Measurements from ENCODE around the gene TSR3. TPM values are rescaled to one million over a fixed set of nuclear protein-coding genes. Genes with fewer than 3 reads are reported as not detected.

Gene TSR3
- total RNA-seq, 2 donors from 2014 or later: 70.5 to 98.8 TPM

DNA sequence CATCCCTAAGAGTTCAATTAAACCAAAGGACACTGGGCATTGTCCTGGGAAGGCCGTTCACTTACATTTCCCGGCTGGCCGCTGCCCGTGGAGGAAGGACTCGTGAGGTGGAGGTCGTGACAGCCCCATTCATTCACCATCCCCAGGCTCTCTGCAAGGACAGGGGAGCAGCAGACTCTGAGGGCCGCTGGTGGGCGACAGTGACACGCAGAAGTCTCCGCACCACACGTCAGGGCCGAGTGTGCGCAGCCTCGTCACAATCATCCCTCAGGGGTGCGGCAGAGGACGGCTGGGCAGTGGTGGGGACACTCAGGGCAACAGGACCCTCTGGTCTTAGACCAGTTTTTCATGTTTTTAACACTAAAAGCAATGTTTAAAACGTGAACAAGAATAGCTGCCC, 41.1 kb upstream of the TSR3 start:
- TF ChIP-seq POLR2A (IDR thresholded peaks at IDR 0.05) (no peak), CTCF (IDR thresholded peaks at IDR 0.05) (no peak)
- no peaks in the 10 kb centered on the region for H3K27me3 ChIP-seq
- H3K36me3 ChIP-seq (replicated peaks in 1 of 2; ENCODE audit: insufficient read depth in 1 of 2, low read depth in 2 of 2): peaks cover 0 to 2% of the 10 kb centered on the region in 2 donors
- DNase-seq (no peak), ATAC-seq (no peak)
- intact Hi-C loops (cut with DNase I): no loop called here
- no peak overlapping the region for H3K4me3 ChIP-seq
- no peaks in the 10 kb centered on the region for H3K9me3 ChIP-seq
- H3K27ac ChIP-seq: no peak overlapping the region
- 84 to 95% methylated on average over 8 to 17 of the region's 17 CpGs for whole genome bisulfite sequencing, 2 donors
- H3K4me1 ChIP-seq: no peaks in the 10 kb centered on the region

- 86 to 90% methylated on average over 21 to 28 of the region's 28 CpGs for WGBS, 2 donors
- Histone ChIP-seq H3K36me3 (replicated peaks in 1 of 2; ENCODE audit: insufficient read depth in 1 of 2, low read depth in 2 of 2) (no peaks in the 10 kb centered on the region), H3K4me1 (no peaks in the 10 kb centered on the region), H3K27ac (no peak overlapping the region), H3K27me3 (no peaks in the 10 kb centered on the region), H3K4me3 (no peak overlapping the region), H3K9me3 (no peaks in the 10 kb centered on the region)
- DNase-seq: no peak
- TF ChIP-seq POLR2A (IDR thresholded peaks at IDR 0.05) (no peak), CTCF (IDR thresholded peaks at IDR 0.05) (no peak)
- no peak for ATAC-seq
- intact Hi-C loops (cut with DNase I): no loop called here
Observed at GRCh38 chr16:1390239-1390779, 38.6 kb upstream of the TSR3 start.

GRCh38 chr16:1389762-1390161, 38.1 kb upstream of the TSR3 start:
- intact Hi-C loops (cut with DNase I): no loop called here
- Histone ChIP-seq H3K27ac (no peak overlapping the region), H3K27me3 (no peaks in the 10 kb centered on the region), H3K4me1 (no peaks in the 10 kb centered on the region), H3K9me3 (no peaks in the 10 kb centered on the region), H3K4me3 (no peak overlapping the region), H3K36me3 (replicated peaks in 1 of 2; ENCODE audit: insufficient read depth in 1 of 2, low read depth in 2 of 2) (no peaks in the 10 kb centered on the region)
- ATAC-seq: no peak
- no peak for DNase-seq
- WGBS, 2 donors: 92 to 100% methylated on average over 6 to 7 of the region's 7 CpGs
- no peak for TF ChIP-seq POLR2A (IDR thresholded peaks at IDR 0.05)
- TF ChIP-seq CTCF (IDR thresholded peaks at IDR 0.05): no peak

- no peaks in the 10 kb centered on the region for H3K9me3 ChIP-seq
- H3K27ac ChIP-seq: no peak overlapping the region
- ATAC-seq (no peak), DNase-seq (no peak)
- WGBS, 2 donors: 80 to 91% methylated on average over 2 to 16 of the region's 16 CpGs
- H3K4me1 ChIP-seq: no peaks in the 10 kb centered on the region
- intact Hi-C loops (cut with DNase I): no loop called here
- no peaks in the 10 kb centered on the region for H3K36me3 ChIP-seq (replicated peaks in 1 of 2; ENCODE audit: insufficient read depth in 1 of 2, low read depth in 2 of 2)
- TF ChIP-seq POLR2A (IDR thresholded peaks at IDR 0.05): no peak
- TF ChIP-seq CTCF (IDR thresholded peaks at IDR 0.05): no peak
- no peak overlapping the region for H3K4me3 ChIP-seq
- H3K27me3 ChIP-seq: no peaks in the 10 kb centered on the region
Observed at GRCh38 chr16:1387331-1387730, 35.7 kb upstream of the TSR3 start.

DNA sequence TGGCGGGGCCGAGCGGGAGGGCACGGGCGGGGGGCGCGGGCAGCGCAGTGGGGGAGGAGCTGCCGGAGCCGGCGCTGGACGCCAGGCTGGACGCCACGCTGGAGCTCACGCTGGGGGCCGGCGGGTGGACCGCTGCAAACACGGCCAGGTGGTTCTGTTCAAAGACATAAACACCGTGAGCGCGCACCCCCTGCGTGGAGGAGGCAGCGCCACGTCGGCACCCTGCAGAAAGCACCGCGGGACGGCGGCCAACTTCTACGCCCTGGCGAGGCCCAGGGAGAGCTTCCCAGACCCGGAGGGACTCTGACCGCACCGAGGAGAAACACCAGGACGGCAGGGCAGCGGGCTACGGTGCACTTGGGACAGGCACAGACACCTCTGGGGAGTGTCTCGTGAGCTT, 33.6 kb upstream of the TSR3 start:
- no peak for TF ChIP-seq POLR2A (IDR thresholded peaks at IDR 0.05)
- TF ChIP-seq CTCF (IDR thresholded peaks at IDR 0.05): no peak
- Histone ChIP-seq H3K4me1 (peaks cover under 1% of the 10 kb centered on the region), H3K27me3 (no peaks in the 10 kb centered on the region), H3K36me3 (replicated peaks in 1 of 2; ENCODE audit: insufficient read depth in 1 of 2, low read depth in 2 of 2) (peaks cover 0 to 3% of the 10 kb centered on the region in 2 donors), H3K27ac (no peak overlapping the region), H3K4me3 (no peak overlapping the region), H3K9me3 (no peaks in the 10 kb centered on the region)
- no peak for DNase-seq
- intact Hi-C loops (cut with DNase I): no loop called here
- WGBS, 2 donors: 94 to 96% methylated on average over 35 to 39 of the region's 39 CpGs
- no peak for ATAC-seq

All from body of pancreas (tissue), 4 donors.